Measurements from ENCODE around the gene VAMP5.
A peak's percentile ranks its signal among the peaks of the same experiment; 100 is the strongest.
"Not testable (repeated sequence)": the region's sequence is repeated elsewhere in the genome, so short reads cannot be mapped to it uniquely, and the experiment has no call there.

Gene VAMP5, protein sequence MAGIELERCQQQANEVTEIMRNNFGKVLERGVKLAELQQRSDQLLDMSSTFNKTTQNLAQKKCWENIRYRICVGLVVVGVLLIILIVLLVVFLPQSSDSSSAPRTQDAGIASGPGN

DNA sequence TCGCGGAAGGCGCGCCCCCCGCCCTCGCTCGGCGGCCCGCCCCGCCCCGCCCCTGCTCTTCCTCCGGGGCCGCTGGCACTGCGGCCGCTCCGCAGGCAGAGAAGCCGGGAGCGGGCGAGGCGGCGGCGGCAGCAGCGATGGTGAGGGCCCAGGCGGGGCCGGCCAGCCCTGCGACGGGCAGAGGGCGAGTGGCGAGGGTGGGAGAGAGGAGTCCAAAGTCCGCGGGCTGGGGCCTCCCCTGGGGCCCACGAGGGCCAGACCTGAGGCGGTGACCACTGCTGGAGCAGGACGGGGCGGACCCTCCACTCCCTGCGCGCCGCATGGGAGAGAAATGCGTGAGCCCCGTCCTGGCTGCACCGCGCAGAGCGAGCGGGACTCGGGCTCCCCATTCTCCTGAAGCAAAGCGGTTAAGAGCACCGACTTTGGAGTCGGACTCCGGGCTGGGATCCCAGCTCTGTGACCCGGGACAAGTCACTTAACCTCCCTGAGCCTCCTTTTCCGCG, at the start of gene VAMP5:
TSS of gene VAMP5 (plus strand) at position 78 of the 503 bp plus-strand sequence. CDS start at position 138, 60 bp downstream.
- peak; percentile 54 for DNase-seq (ENCODE audit: low spot score)

DNA sequence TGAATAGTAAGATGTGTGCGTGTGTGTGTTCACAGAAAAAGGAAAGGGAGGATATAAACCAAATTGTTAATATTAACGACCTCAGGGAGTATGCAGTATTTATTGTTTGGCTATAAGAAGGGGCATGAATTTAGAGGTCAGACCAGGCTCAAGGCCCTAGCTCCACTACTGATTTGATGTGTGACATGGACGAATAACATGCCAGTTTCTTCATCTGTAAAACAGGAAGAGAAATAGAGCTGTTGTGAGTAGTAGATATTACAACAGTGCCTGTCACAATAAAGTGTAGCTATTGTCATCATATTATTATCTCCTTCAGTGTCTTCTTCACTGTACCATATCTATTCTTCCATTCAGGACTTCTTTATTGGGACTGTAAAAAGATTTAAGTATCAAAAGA, 49.4 kb upstream of the VAMP5 start:
- DNase-seq (ENCODE audit: low spot score): no peak

DNA sequence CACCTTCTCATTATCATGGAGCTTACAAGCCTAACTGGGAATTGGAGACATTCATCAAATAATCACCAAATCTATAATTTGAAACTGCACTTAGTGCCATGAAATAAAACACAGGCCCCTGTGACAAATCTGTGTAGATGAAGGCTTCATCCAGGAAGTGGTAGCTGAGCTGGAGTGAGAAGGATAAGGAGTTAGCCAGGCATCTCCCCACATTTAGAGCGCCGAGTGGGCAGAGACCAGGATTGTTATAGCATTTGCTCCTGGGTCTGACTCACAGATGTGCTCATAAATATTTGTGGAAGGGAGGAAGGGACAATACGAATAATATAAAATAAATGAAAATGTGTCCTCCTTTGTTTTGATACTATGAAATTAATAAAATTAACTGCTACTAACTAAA, 47.8 kb upstream of the VAMP5 start:
- DNase-seq (ENCODE audit: low spot score): peak; percentile 78

DNA sequence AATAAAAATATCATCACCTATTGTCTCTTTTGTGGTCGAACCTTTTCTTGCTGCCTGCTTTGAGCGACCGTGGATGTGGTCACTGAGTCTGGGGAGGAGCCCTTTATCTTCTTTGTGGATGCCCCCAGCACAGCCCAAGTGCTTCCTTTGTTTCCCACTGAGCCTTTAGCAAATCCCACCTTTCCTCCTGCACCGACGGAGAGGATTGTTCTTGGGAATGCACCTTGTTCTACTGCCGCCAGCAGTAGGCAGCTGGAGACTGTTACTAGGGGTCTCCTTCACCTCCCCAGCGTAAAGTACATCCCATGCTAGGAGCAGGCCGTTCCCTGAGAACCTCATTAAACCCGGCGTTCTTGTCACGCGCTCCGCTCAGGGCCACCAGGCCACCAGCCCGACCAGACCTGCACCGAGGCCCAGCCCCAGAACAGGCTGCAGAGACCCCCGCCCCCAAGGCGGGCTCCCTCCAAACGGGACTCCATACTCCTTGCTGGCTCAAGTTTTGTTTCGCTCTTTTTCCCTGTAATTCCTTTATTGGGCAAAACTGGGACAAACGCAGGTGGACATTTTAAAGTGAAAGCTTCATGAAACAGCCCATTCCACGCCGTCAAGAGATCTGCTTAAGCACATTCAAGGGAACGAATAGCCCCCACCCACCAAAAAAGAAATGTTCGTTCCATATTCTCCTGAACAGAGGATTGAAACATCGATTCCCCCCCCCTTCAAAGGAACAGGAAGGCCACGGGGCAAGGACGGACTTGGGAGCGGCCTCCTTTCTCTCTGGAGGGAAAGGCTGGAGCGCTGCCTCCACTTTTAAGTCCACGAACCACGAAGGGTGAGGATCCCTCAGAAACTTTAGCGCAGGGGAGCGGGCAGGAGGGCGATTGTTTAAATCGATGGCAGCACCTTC, 46.4 kb upstream of the VAMP5 start:
- DNase-seq (ENCODE audit: low spot score): peak; percentile 22

DNA sequence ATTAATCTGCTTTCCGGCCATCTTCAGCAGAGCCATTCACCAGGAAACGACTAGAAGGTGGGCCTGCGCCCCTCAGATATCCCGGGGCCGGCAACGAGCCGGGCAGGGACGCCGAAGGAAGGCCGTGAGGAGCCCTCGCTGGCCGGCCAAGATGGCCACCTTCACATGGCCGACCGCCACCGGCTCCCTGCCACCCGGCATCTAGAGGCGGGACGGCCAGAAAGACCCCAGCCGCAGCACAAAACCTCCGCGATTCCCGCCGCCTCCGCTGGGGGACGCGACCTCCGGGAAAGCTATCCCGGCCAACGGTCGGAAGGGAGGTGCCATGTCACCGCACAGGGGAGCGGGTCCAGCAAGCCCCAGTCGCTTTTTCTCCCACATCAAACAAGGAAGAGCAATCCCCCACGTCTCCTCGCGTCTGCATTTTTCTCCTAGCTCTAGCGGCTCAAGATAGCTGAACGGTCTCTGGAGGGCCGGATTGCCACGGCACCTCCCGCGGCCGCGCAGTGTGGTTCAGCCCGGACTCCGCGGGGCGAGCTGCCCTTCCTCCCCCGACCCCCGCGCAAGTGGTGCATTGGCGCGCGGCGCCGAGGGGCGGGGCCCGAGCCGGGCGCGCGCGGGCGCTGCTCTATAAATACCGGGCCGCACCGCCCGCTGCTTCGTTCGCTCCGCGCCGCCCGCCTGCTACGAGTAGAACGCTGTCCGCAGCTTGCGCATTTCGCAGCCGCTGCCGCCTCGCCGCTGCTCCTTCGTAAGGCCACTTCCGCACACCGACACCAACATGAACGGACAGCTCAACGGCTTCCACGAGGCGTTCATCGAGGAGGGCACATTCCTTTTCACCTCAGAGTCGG, 45.5 kb upstream of the VAMP5 start, which contains the start of gene MAT2A:
TSS of gene MAT2A (plus strand) at position 662 of the 854 bp plus-strand sequence. CDS start at position 782, 120 bp downstream.
- DNase-seq (ENCODE audit: low spot score): peak; percentile 93

DNA sequence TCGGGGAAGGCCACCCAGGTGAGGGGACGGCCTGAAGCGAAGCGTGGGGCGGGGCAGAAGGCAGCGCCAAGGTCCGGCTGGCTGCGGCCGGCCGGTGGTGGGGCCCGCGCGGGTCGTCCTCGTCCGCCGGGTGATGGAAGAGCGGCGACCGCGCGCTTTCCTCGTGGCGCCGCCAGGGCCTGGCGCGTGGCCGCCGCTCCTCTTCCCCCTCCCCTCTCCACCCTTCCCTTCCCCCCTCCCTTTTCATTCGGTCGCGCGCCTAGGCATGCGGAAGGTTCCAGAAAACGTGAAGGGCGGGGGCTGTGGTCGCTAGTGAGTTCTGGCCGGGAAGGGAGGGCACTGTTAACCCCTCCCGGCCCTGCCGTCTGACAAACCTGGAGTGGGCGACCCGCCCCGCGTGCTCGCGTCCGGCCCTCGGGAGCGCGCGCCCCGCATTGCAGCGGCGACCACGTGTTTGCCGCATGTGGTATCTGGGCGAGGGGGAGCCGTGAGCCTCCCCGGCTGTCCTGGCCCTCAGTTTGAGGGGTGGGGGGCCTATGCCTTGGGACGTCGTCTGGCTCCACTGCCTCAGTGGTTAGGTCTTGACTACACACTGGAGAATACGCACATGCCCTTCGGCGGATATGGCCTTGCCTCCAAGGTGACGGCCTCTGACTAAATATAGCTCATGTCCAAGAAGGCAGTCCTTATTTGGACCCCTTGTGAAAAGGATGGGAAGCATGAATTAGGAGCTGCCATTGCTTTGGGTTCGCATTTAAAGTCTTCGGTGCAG, 44.7 kb upstream of the VAMP5 start:
- peak; percentile 34 for DNase-seq (ENCODE audit: low spot score)

DNA sequence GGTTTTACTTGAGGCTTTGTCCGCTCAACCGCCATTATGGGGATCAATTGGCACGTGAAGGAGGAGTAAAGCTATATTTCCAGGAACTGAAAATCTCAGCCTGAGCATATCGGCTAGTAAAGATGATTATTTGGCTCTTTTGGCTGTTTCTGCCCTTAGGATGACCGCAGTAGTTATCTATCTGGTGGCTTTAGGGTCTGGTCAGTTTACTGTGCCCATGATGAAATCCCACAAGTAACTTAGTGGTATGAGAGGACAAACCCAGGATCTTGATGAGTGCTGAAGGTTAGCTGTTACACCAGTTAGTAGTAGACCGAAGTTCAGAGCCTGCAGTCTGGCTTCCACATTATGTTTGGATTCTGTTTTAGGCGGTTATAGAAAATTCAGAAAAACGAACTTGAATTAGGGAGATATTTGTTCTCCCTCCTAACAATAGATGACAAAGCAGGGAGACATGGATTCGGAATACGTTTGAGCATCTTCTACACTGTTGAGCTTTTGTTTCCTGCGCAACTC, 44.0 kb upstream of the VAMP5 start:
- no peak for DNase-seq (ENCODE audit: low spot score)

DNA sequence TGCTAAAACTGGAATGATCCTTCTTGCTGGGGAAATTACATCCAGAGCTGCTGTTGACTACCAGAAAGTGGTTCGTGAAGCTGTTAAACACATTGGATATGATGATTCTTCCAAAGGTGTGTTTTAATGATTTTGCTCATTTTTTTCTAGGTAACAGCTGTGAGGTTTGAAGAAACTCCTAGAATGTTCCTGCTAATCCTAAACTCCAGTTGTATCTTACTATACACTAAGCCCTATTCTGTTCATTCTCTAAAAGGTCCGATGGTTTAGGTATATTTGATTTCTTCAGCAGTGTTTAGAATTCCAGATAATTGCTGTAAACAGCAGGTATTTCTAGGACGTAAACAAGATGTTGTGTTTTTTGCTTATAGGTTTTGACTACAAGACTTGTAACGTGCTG, 43.0 kb upstream of the VAMP5 start:
- no peak for DNase-seq (ENCODE audit: low spot score)

DNA sequence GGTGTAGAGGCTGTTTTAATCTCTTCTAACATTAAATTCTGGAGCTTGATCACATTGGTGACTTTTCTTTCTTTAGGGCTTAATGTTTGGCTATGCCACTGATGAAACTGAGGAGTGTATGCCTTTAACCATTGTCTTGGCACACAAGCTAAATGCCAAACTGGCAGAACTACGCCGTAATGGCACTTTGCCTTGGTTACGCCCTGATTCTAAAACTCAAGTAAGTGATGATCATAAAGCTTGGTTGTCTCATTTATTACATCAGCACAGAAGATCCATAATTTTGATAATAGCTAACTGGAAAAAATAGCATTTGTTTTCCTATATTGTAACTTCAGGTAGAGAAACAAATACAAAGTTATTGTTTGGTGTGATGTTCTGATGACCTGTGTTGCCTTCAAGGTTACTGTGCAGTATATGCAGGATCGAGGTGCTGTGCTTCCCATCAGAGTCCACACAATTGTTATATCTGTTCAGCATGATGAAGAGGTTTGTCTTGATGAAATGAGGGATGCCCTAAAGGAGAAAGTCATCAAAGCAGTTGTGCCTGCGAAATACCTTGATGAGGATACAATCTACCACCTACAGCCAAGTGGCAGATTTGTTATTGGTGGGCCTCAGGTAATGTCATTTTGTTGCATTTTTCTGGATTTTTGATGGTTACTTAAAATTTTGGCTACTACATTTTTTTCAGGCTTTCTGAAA, 42.3 kb upstream of the VAMP5 start:
- DNase-seq (ENCODE audit: low spot score): no peak

DNA sequence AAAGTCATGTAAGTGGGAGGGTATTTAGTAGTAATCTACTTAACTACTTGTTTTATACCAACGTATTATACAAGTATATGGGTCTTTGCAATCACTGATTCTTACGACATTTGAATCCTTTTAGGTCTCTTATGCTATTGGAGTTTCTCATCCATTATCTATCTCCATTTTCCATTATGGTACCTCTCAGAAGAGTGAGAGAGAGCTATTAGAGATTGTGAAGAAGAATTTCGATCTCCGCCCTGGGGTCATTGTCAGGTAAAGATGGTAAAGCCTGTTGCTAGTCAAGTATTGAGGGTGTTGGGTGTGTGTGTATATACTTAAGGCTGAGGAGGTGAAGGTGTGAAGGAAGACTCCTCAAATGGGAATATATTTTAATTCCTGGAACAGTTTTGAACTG, 41.5 kb upstream of the VAMP5 start:
- no peak for DNase-seq (ENCODE audit: low spot score)

DNA sequence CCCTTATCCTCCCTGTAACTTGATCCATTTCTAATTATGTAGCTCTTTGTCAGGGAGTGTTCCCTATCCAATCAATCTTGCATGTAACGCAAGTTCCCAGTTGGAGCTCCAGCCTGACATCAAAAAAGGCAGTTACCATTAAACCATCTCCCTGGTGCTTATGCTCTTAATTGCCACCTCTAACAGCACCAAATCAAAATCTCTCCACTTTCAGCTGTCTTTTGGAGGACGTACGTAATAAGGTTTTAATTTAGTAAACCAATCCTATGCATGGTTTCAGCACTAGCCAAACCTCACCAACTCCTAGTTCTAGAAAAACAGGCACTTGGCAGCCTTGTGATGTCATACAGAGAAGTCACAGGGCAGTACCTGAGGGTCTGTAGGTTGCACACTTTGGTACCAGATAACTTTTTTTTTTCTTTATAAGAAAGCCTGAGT, 40.0 kb upstream of the VAMP5 start:
- not testable (repeated sequence) for DNase-seq (ENCODE audit: low spot score)

DNA sequence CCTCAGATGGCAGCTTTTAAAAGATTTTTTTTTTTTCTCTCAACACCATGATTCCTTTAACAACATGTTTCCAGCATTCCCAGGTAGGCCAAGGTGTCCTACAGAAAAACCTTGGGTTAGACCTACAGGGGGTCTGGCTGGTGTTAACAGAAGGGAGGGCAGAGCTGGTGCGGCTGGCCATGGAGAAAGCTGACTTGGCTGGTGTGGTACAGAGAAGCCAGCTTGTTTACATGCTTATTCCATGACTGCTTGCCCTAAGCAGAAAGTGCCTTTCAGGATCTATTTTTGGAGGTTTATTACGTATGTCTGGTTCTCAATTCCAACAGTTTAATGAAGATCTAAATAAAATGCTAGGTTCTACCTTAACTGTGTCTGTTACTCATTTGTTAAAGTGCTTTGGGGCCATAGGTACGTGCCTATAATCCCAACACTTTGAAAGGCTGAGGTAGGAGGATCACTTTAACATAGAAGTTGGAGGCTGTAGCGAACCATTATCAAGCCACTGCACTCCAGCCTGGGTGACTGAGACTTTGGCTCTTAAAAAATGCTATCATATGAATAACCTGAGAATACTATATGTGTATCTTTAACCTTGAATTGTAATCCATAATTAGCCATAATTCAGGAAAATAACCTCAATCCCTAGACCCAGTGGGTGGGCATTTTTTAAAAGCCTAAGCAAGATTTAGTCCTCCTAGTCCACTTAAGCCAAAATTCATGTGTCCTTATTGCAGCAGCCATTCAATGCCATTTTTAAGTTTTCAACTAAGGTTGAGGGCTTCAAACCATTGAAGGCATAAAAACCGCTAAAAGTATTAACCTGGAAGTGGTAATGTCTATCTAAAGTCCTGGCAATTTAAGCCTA, 39.1 kb upstream of the VAMP5 start:
- not testable (repeated sequence) for DNase-seq (ENCODE audit: low spot score)

DNA sequence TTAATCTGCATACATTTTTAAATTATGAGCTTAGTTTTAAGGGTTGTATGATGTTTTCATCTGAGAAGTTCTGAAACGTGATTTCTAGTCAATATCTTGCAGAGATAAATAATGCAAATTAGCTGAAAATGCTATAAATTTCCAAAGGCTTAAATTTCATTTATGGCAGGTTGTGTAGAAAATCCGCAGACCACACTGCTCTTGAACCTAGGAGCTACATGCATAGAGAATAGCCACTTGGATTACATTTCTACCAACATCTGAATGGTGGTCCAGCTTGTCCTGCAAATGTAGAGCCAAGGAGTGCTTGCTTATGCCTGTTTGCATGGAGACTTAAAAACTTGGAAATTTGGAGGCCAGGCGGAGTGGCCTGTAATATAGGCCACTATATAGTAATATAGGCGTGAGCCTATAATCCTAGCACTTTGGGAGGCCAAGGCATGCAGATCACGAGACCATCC, 38.4 kb upstream of the VAMP5 start:
- DNase-seq (ENCODE audit: low spot score): no peak

DNA sequence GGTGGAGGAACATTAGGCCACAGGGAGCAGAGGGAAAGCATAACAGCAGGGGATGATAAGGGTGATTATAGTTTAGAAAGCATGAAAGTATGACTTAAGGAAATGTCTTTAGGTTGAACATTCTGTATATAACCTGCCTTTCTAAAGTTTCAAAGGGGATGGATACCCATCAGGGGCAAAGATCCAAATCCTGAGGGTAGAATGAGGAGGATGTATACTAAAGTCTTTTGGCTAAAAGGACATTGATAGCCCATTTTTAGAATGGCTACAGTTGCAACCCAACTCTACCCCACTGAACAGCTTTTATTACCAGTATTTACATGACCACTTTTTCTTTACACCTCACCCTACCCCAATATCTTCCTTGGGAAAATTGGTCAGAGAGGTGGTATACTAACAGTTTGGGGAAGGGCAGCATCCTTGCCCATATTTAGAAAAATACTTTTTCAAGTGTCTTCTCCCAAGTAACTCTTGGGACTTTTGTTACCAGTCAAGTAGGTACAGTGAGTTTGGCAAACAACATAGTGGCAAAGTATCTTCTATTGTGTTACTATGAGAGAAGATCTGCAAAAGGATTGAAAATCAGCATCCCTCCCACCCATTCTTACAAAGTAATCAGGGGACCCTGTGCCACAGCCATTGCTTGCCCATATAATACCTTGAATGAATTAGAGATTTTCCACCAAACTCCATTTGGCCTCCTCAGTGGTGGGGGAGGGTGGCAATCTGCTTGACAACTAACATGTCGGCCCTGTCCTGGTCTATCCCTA, 37.0 kb upstream of the VAMP5 start:
- no peak for DNase-seq (ENCODE audit: low spot score)

DNA sequence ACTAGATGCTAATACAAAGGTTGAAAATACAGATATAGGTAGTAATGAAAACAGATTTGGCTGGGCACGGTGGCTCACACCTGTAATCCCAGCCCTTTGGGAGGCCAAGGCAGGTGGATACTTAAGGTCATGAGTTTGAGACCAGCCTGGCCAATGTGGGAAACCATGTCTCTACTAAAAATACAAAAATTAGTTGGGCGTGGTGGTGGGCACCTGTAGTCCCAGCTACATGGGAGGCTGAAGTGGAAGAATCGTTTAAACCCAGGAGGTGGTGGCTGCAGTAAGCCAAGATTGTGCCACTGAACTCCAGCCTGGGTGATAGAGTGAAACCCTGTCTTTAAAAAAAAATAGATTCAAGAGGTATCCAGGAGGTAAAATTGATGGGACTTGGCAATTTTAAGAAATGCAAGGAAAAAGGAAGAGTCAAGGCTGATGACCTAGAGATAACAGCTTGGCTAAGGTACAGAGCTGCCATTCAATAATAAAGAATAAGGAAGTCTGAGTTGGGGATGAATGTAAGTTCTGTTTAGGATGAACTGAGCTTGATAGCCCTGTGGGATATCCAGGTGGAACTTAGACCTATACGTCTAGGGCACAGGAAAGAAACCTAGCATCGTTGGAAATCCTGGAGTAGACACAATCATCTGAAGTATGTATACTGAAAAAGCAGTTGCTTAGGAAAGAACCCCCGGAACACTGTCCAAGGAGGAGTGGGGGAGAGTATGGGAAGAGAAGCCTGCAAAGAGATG, 36.2 kb upstream of the VAMP5 start:
- no peak for DNase-seq (ENCODE audit: low spot score)

DNA sequence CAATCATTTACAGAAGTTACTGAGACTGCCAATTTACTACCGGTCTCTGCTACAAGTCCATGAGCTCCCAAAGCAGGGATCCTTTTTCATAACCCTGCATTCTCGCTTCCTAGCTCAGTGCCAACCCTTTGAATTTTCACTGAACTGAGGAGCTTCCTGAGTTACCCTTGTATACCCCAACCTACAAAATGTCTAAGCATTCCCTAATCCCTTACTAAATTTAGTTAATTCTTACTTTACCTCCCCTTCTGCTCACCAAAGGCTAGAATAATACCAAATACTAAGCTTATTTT, 35.7 kb upstream of the VAMP5 start:
- no peak for DNase-seq (ENCODE audit: low spot score)

DNA sequence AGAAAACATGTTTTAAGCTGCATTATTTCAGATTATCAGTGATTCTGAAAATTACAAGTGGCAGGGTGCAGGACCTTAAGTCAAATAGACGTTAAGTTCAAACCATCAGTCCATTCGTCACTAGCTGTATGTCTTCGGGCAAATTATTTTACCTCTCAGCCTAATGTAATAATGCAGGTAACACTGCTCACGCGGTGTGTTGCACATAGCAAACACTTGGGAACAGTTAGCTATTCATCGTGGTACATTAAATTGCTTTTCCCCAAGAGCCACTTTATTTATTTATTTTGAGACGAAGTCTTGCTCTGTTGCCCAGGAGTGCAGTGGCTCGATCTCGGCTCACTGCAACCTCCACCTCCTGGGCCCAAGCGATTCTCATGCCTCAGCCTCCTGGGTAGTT, 35.1 kb upstream of the VAMP5 start:
- DNase-seq (ENCODE audit: low spot score): no peak

DNA sequence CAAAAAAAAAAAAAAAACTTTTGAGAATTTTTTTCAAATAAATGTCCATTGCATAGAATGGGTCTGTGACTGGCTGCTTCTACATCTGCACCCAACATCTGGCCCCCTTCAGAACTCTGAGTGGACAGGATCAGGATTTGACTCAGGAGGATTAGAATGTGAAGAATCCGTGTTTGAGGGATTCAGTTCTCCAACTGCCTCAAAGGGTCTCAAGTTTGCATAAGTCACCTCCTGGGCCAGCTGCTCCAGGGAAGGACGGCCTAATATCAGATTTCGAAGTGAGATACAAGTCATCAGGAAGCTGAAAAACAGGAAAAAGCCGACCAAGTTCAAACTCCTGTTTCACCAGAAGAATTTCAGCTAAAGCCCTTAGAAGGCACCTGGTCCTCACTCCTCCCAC, 34.4 kb upstream of the VAMP5 start:
- peak; percentile 90 for DNase-seq (ENCODE audit: low spot score)

All from AG08395 (cell line).